Activated CD4-positive, alpha-beta T cell treated with anti-CD3 and anti-CD28 coated beads, Interleukin-2, Interleukin-6, amounts not matched to agents 100 ng/mL and 50 ng/mL, durations not matched to agents 16 hours and 8 hours (primary cell): Measurements from ENCODE around the gene NPHP1.
"Not testable (repeated sequence)": the region's sequence is repeated elsewhere in the genome, so short reads cannot be mapped to it uniquely, and the experiment has no call there.

ENCODE experiments used
- DNase-seq: peaks from one replicate; pipeline ENCODE4 v3.0.0-alpha.2; 2020

NPHP1 gene

DNA sequence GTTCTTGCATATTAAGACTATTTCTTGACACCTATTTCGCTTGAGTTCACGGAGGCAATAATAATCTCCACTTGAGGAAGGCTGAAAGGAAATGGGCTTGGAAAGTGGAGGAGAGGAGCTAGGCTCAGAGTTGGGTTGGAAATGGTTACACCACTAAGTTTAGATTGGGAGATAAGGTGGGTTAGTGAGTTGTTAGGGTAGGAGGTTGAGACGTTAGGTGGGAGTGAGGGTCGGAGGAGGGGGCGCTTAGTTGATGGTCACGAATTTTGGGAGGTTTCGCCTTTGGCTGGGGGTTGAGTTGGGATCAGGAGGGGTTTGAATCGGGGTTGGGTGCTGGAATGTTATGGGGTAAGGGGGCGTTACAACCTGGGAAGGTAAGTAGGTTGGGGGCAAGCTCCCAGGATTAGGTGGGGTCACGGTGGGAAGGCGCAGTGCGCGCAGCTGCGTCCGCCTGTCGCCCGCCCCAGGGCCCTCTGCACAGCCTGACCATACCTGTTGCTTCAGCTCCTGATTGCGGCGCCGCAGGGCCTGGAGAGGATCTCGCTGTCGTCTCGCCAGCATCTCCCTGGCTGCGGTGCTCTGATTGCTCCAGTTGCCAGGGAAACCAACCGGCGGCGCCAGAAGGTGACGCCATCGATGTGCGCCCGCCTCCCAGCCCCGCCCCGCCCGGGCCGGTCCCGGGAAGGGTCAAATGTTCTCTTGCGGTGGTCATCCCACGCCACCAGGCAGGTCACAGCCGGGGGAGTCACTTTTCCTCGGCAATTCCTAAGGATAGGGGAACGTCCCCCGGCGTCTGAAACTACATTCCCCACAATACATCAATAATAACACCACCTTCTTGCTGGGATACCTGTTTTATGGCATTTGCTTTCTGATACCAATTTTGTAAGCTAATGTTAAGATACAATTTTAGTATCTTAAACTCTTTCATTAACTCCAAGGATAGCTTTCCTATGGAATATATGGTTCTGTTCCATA lies at the start of gene NPHP1:
Gene NPHP1 (minus strand): TSS at position 606 of the 978 bp plus-strand sequence. CDS start 45 bp downstream, at position 561.
- peak; percentile 88 for DNase-seq

DNA sequence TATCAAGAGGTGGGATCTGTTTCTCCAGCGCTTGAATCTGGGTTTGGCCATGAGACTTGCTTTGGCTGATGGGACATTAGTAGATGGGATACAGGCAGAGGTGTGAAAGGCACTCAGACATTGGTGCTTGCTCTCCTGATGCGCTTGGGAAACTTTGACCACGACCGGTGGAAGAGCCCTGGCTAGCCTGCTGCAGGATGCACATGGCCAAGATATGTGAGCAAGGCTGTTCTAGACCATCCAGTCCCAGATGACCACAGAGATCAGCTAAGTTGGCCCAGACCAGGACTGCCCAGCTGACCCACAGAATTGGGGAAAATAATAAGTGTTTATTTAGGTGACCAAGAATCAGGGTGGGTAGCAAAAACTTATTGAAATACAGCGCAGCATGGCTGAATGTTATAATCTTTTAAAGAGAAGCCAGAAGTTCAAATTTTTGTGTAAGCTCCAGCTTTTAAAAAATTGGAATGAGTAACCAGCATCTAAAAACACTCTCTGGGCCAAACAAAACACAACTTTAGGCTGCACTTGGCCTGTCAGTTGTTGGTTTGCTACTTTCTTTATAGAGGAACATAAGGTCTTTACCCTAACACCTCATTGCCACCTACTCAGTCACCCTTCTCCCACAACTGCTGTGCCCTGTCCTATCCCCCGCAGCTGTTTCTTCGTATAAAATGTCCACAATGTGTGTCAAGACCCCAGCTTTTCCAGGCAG lies 43.4 kb upstream of the NPHP1 start:
- DNase-seq, result not testable (repeated sequence)

DNA sequence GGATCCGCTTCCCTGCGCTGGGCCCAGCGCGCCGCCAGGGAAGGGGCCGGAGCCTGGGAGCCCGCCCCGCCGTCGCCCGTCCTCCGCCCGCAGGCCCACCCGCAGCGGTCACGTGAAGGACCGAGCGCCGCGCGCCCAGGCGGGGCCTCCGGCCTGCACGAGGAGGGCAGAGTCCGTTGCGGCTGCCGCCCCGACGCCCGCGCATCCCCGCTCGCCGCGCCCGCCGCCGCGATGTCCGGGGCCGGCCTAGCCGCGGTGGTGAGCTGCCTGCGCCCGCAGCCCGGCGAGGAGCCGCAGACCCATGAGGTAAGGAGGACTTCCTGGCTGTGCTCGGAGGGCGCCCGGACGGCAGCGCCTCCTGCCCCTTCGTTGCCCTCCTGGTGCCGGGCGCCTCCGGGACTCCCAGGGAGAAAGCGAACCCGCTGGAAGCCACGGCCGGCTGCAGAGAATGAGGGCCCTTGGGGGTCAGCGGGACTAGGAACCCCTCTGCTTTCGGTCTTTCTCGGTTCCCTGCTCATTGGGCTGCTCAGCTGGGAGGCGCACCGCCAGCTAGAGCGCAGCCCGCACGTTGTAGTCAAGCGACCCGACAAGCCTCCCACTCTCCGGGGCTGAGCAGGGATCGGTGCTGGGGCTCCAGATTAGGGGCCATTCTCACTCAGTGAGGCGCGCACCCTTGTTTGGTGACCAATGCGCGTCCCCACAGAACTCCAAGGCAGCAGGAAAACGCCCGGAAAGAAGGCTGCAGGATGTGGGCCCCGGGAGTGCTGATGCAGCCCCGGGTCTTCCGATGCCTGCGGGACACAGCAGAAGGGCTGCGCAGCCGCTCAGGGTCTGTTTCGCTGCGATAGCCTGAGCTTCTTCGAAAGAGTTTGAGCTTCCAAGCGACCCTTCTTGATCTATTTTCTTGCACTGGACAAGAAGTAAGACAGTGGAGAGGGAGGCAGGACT lies 40.9 kb upstream of the NPHP1 start:
- DNase-seq, result not testable (repeated sequence)

DNA sequence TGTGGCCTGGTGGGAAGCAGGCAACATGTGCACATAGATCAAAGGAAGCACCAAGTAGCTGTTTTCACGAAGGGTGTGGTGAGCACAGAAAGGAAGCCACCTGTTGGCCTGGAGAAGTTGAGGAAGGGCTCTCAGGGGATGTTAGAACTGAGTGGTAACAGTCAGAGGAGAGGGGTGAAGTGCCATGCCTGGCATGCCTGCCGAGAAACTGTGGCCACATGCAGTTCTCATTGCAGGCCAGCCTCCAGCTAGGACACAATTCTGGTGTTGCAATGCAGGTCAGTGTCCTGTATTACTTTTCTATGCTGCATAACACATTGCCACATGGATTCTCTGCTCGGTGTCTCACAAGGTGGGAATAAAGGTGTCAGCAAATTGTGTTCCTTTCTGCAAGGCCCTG lies 38.5 kb upstream of the NPHP1 start:
- DNase-seq, result not testable (repeated sequence)

DNA sequence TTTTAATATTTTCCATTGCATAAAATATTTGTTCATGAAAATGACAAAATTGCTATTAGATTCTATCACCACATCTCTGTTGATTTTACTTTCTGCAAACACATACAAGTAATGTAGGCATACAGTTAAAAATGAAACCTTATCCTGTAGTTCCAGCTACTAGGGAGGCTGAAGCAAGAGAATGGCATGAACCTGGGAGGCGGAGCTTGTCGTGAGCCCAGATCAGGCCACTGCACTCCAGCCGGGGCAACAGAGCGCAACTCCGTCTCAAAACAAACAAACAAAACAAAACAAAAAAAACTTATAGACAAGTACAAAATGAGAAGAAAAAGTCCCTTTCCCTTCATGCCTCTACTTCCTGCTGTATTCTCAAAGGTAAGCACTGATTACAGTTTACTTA lies 29.7 kb upstream of the NPHP1 start:
- DNase-seq, result not testable (repeated sequence)

DNA sequence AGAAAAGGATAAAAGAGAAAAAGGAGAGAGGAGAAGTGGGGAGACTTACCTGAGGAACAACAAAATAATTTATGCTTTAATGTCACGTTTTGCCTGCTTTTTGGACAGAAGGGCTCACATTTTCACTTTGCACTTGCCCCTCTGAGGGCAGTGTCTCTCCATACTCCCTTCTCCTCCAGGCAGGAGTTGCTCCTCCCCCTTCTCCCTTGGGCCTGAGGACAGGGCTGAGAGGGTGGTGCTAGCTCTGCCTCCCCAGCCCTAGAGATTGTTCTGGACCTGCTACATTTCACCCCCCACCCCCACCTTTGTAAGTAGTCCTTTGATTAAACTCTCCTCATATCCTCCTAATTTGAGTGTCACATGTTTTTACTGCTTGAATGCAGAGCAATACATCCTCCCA lies 25.1 kb upstream of the NPHP1 start:
- DNase-seq, result not testable (repeated sequence)

DNA sequence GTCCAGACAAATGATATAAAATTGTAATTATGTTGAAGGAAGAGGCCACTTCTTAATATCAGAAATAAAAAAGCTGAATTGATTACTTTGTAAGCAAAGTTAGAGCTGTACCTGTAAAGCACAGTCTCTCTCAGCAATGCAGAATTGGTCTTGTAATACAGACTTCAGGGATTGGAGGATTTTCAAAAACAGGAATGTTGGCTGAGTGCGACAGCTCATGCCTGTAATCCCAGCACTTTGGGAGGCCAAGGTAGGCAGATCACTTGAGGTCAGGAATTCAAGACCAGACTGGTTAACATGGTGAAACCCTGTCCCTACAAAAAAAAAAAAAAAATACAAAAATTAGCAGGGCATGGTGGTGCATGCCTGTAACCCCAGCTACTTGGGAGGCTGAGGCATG lies 17.8 kb upstream of the NPHP1 start:
- not testable (repeated sequence) for DNase-seq

DNA sequence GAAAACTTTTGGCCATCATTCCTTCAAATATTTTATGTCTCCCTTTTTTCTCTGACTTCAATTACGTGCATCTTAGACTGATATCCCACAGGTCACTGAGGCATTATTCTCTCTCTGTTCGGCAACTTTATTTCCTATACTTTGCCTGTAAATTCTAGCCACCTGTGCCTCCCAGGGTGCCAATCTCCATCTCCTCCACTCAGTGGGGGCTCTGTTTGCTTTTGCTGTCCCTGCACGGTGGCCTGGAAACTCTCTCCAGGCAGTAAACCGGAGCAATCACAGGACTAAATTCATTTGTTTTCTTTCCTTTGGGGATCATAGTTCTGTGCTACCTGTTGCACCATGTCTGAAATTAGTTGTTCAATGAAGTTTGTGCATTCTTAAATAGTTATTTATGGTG lies 17.1 kb upstream of the NPHP1 start:
- DNase-seq, result no peak

DNA sequence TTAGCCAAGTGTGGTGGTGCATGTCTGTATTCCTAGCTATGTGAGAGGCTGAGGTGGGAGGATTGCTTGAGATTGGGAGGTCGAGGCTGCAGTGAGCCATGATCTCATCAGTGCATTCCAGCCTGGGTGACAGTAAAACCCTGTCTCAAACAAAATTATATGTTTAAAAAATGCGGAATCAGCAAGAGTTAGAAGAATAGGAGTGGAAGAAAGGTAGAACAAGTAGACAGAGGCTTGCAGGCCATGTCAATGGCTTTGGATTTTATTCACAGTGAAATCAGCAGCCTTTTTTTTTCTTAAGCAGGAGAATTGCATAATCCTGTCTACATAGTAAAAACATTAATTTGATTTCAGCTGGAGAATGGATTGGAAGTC lies 15.4 kb upstream of the NPHP1 start:
- DNase-seq, result no peak

DNA sequence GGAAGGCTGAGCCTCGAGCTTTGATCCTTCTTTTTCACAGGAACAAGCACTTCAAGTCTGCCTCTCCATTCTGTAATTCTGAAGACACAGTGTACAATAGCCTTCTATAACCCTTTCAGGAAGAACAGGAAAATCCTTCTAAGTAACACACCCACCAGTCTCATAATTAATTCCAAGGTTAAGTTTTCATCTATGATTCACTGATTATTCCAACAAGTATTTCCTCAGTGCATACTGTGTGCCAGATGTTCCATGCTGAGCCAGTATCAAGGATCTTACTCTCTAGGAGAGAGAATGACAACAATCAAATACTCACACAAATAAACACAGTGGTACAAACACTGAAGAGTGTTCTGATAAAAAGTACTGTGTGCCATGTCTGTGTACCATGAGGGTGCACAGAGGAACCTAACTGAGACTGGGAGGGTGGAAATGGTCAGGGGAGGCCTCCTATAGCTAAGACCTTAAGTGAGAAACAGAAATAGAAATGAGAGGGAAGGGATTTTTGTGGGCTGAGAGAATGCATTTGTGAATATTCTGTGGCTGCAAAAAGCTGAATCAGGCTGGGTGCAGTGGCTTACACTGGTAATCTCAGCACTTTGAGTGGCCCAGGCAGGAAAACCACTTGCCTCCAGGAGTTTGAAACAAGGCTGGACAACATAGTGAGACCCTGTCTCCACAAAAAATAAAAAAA lies 14.8 kb upstream of the NPHP1 start:
- no peak for DNase-seq

DNA sequence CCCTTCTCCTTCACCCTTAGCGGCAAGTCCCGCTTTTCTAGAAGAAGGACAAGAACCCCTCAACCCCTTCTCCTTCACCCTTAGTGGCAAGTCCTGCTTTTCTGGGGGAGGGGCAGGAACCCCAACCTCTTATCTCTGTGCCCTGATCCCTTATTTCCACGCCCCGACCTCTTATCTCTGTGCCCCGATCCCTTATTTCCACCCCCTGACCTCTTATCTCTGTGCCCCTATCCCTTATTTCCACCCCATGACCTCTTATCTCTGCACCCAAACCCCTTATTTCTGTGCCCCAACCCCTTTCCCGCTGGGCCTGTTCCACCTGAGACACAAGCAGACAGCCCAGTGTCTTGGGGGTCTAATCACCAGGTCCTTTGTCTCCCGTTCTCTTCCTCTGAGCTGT lies 14.1 kb upstream of the NPHP1 start:
- DNase-seq, result not testable (repeated sequence)

DNA sequence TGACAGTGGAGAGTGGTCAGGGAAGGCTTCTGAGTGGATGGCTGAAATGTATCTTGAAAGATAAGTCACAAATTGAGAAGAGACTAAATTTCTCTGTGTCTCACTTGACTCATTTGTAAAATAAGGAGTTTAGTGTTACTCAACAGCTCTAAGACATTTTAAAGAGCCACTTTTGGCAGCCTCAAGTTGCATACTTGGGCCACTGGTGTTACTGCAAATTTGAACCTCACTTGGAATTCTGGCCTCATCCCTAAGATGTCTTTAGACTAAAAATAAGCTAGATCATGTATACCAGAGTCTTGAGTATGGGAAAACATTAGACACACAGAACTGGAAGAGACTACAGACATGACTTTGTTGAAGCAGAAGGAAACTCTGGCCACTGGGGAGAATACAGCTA lies 12.0 kb upstream of the NPHP1 start:
- DNase-seq, result no peak

DNA sequence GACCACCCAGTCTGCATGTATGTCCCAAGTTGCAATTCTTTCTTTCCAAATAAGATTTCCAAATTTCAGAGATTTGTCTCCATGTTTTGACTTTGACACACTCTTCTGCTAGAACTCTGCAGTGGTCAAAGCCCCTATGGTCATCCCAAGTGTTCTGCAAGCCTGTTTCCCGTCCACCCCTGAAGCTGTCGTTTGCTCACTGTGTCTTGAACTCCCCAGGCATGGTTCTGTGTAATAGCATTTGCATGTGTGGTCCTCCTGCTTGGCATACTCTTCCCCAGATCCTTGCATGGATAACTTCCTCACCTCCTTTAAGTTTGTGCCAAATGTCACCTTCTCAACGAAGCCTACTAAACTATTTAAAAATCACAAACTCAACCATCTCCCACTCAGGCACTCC lies 11.4 kb upstream of the NPHP1 start:
- DNase-seq, result no peak

DNA sequence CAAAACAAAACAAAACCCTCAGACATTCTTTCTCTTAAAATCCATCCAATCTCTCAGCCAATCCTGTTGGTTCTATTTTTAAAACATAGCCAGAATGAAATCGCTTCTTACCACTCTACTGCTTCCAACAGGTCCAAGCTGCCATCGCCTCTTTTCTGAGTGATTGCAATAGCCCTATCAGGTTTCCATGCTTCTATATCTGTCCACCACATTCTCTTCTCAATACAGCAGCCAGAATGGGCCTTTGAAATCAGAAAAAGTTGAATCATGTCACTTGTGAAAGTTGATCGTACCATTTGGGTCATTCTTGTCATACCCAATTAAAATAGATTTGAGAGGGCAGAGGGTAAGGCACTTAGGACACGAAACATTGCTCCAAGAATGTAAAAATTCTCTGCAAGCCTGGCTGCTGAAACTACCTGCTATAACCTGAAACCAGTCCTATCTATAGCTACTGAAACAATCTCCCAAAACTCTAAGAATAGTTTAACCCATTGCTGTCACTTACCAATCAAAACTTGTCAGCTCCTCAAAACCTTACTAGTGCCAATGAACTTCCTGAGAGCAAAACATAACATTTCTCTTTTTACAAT lies 10.8 kb upstream of the NPHP1 start:
- DNase-seq, result no peak

DNA sequence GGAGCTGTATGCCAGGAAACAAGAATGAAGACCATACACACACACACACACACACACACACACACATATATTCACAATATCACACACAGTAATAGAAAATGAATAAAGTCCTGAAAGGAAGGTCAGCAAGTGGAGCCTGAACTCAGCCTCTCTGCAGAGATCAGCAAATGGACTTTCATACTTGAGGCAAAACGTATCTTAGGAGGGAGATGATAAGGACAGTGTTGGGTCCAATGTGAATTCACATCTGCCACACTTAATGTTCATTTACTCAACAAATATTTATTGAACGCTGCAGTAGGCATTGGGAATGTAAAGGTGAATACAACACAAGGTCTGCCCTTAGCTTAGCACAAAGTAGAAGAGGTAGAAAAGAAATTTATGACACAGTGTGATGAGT lies 10.3 kb upstream of the NPHP1 start:
- no peak for DNase-seq

DNA sequence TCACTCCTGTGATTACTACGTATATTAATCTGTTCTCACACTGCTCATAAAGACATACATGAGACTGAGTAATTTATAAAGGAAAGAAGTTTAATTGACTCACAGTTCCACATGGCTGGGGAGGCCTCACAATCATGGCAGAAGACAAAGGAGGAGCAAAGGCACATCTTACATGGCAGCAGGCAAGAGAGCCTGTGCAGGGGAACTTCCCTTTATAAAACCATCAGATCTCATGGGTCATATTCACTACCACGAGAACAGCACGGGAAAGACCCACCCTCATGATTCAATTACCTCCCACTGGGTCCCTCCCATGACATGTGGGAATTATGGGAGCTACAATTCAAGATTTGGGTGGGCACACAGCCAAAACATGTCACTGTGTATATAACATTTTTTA lies 8.7 kb upstream of the NPHP1 start:
- not testable (repeated sequence) for DNase-seq

DNA sequence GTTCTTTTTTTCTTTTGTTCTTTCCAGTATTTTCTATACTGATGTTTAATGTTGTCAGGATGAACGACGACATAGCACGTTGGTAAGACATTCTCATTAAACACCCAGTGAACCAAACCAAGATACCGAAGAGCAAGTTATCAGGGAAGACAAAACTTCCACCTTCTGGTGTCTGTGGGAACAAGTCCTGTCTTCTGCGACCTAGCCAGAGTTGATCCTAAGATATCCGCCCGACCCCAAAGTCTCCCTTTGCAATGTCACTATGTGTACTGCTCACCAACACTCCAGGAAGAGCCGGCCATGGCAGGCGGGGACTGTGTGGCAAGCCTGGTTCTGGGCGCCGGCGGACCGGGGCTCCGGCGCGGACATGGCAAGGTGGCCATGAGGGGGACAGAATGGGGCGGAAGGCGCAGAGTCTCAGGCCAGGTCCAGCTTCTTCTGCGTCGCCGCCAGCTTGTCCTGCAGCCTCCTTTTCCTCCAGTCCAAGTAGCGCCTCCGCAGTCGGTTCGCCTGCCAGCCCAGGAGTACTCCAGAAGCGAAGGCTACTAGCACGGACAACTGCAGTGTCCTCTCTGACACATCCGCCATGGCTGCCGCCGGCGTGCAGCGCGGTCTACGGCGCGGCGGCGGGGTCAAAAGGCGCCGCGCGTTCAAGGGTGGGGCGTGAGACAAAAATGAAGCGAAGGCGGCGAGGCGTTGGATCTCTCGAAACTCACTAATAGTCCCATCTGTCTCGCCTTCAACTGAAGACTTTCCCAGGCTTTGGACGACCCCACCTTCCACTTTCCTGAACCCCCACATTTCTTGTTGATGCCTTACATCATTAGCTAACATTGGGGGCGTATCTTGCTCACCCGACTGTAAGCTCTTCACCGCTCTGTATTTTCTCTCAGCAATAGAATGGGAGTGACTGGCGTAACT lies 7.4 kb upstream of the NPHP1 start, which contains the start of gene MTLN:
Gene MTLN (minus strand): TSS at position 610 of the 921 bp plus-strand sequence. CDS start 22 bp downstream, at position 588.
- peak; percentile 84 for DNase-seq

DNA sequence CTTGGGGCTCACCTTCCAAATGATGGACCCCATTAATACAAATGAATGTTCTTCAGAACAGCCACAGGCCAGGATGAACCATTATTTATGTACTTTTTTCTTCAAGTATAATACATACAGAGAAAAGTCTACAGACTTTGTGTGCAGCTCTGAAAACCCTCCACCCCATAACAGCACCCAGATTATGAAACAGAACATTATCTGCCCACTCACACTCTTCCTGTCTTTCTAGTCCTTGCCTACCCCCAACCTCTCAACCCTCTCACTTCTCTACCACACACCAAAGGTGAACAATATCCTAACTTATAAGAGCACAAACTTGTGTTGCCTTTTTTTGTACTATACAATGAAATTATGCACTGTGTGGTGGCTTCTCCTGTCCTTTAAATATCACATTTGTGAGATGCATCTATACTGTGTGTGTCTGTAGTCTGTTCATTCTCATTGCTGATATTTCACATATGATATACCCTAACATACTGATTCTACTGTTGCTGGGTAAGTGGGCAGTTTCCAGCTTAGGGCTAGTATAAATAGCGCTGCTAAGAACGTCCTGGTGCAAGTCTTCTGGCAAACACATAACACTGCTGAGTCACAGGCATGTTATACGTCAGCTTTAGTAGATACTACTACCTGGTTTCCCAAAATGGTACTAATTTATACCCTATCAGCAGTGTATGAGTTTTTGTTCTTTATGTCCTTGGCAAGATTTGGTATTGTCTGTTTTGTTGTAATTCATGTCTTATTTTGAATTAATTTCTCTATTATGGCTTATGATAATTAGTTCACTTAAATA lies 1.0 kb upstream of the NPHP1 start:
- peak; percentile 17 for DNase-seq

DNA sequence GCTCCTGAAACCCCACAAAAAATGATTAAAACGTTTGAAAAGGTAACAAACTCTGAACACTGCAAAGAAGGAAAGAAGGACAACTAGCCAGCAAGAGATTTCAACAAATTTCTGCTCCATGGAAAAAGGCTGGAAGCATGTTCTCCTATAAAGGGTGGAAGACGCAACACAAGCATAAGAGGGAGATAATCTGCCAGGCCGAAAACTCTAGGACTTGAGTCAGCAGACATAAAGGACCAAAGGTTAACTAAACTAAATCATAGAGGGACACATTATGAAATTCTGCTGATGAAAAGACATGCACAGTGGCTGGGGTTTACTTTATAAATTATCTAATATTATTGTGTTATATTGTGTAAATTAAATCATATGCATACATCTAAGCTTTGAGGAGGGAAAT lies 6.8 kb downstream of the NPHP1 start:
- DNase-seq, result no peak

DNA sequence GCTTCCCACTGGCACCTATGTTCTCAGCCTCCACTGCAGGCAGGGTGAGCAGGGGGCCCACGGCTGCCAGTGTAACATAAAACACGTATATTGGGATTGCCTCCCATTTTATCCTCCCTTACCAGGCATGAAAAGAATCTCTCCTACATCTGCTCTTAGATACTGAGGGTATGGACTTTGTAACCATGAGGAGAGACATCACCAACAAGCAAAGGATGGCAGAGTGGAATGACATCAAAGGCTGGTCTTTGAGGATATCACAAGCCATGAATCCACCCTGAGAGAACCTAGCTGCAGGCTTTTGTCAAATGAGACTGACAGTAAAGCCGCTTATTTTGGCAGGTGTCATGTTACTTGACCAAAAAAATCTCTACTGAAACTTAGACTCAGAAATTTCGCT lies 7.4 kb downstream of the NPHP1 start:
- no peak for DNase-seq
